Measurements from ENCODE around the gene FAM174B.

- TF ChIP-seq, protein P1, sequence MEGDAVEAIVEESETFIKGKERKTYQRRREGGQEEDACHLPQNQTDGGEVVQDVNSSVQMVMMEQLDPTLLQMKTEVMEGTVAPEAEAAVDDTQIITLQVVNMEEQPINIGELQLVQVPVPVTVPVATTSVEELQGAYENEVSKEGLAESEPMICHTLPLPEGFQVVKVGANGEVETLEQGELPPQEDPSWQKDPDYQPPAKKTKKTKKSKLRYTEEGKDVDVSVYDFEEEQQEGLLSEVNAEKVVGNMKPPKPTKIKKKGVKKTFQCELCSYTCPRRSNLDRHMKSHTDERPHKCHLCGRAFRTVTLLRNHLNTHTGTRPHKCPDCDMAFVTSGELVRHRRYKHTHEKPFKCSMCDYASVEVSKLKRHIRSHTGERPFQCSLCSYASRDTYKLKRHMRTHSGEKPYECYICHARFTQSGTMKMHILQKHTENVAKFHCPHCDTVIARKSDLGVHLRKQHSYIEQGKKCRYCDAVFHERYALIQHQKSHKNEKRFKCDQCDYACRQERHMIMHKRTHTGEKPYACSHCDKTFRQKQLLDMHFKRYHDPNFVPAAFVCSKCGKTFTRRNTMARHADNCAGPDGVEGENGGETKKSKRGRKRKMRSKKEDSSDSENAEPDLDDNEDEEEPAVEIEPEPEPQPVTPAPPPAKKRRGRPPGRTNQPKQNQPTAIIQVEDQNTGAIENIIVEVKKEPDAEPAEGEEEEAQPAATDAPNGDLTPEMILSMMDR (IDR thresholded peaks at IDR 0.05; ENCODE audit: insufficient read depth, low read length), result no peak
- no peak for TF ChIP-seq POLR2AphosphoS5 (IDR thresholded peaks at IDR 0.05; ENCODE audit: low read depth)
Observed at GRCh38 chr15:92665100-92665555, 9.6 kb upstream of the FAM174B start.

Data from HL-60 (cell line).